NCI-H446 treated with DMSO at 0.1 percent for 48 hours (cell line): ENCODE measurements around the gene INSIG2.
A peak's percentile ranks its signal among the peaks of the same experiment; 100 is the strongest.

Experiments used
- DNase-seq: peaks from one replicate; lab custom pipeline; 2025; lab: John Stamatoyannopoulos, UW

INSIG2 gene

GRCh38 chr2:118130385-118130784 lies 42.1 kb downstream of the INSIG2 start:
- no peak for DNase-seq

GRCh38 chr2:118131771-118132170 lies 43.5 kb downstream of the INSIG2 start:
- no peak for DNase-seq

- DNase-seq: no peak
Measured at GRCh38 chr2:118133916-118134315, 45.6 kb downstream of the INSIG2 start.

GRCh38 chr2:118134650-118135049 lies 46.4 kb downstream of the INSIG2 start:
- DNase-seq: no peak

DNA sequence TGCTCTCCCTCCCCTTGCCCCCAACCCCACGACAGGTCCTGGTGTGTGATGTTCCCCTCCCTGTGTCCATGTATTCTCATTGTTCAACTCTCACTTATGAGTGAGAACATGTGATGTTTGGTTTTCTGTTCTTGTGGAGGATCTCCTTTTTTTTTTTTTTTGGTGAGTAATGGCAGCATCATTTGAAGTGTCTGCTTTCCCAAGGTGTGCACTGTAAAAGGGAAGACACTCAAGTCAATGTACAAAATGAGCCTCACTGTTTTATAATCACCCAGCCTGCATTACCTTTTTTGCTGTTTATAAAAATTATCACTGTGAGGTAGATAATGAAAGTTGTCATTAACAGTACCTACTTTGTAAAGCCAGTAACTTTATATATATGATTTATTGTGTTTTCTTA lies 56.9 kb downstream of the INSIG2 start:
- DNase-seq: no peak

DNA sequence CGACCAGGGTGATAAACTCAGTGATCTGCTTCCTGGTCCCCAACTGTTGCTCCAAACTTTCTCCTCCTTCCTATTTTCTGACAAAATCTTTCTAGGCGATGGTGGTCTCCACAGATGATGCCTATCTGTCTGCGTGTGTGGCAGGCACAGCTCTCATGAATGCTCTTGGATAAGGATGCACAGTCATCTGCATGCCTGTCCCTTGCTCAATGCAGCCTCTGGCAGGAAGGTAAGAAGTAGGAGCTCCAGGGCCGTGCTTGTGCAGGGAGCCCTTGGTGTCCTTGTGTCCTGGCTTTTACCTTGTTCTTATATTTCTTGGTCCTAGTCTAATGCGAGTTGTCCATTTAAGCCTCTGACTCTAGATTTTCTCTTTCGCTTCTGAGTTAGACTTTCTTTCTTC lies 57.5 kb downstream of the INSIG2 start:
- DNase-seq: no peak

- no peak for DNase-seq
Measured at GRCh38 chr2:118146315-118147283, 58.3 kb downstream of the INSIG2 start.

- peak; percentile 42 for DNase-seq
Measured at GRCh38 chr2:118148133-118148532, 59.9 kb downstream of the INSIG2 start.

GRCh38 chr2:118148809-118149208 lies 60.5 kb downstream of the INSIG2 start:
- peak; percentile 48 for DNase-seq

GRCh38 chr2:118150294-118150693 lies 62.0 kb downstream of the INSIG2 start:
- no peak for DNase-seq

- no peak for DNase-seq
Measured at GRCh38 chr2:118151831-118152230, 63.6 kb downstream of the INSIG2 start.

DNA sequence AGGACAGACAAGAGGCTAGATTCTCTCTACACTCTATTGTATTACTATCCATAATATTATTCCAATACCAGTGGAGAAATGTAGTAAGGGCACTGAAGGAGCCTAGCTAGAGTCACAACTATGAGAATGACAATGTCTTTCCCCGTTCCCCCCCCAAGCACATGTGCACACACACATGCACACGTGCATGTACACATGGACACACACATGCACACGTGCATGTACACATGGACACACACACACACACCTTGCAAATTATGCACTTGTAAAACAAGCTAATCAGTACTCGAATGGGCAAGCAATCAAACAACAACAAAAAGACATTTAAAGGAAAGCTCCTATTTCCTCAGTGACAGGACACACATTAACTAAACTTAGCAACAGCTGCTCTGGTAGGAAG lies 65.2 kb downstream of the INSIG2 start:
- no peak for DNase-seq

- peak; percentile 80 for DNase-seq
Measured at GRCh38 chr2:118154176-118154575, 65.9 kb downstream of the INSIG2 start.
